H9 (cell line): ENCODE measurements around the gene PER2. TPM values are rescaled to one million over a fixed set of nuclear protein-coding genes. Genes with fewer than 3 reads are reported as not detected.

Source experiments
- DNase-seq: peaks from one replicate; pipeline ENCODE4 v3.0.0-alpha.2; 2017
- H2AFZ ChIP-seq: one replicate; pipeline ENCODE4 v1.6.1; 2013; ENCODE audit warnings: mild to moderate bottlenecking, low read length, control low read depth, moderate library complexity
- H2AK5ac ChIP-seq: 2 replicates; pipeline ENCODE4 v1.6.1; 2013; ENCODE audit warnings: low read length, control low read depth, mixed read lengths; ENCODE audit not compliant: insufficient read length
- H2BK120ac ChIP-seq: one replicate; pipeline ENCODE4 v1.6.1; 2013; ENCODE audit warnings: low read depth, mild to moderate bottlenecking, low read length, control low read depth, inconsistent platforms; ENCODE audit not compliant: poor library complexity, severe bottlenecking
- H2BK12ac ChIP-seq: 2 replicates; pipeline ENCODE4 v1.6.1; 2013; ENCODE audit warnings: low read length, control low read depth, mixed read lengths, low read depth; ENCODE audit not compliant: insufficient read length
- H2BK15ac ChIP-seq: 2 replicates; pipeline ENCODE4 v1.6.1; 2013; ENCODE audit warnings: low read depth, low read length, control low read depth
- H2BK20ac ChIP-seq: one replicate; pipeline ENCODE4 v1.6.1; 2013; ENCODE audit warnings: low read depth, mild to moderate bottlenecking, low read length, control low read depth, inconsistent platforms; ENCODE audit not compliant: poor library complexity, severe bottlenecking
- H2BK5ac ChIP-seq: 2 replicates; pipeline ENCODE4 v1.6.1; 2013; ENCODE audit warnings: low read length, control low read depth, mixed read lengths; ENCODE audit not compliant: insufficient read length
- H3K14ac ChIP-seq: 2 replicates; pipeline ENCODE4 v1.6.1; 2013; ENCODE audit warnings: low read length, control low read depth; ENCODE audit not compliant: insufficient read depth
- H3K18ac ChIP-seq: 2 replicates; pipeline ENCODE4 v1.6.1; 2013; ENCODE audit warnings: low read depth, mild to moderate bottlenecking, mixed read lengths, low read length, control low read depth; ENCODE audit not compliant: insufficient read length
- H3K23ac ChIP-seq: 2 replicates; pipeline ENCODE4 v1.6.1; 2013; ENCODE audit warnings: low read length, control low read depth, mixed read lengths, low read depth; ENCODE audit not compliant: insufficient read length
- H3K23me2 ChIP-seq: 2 replicates; pipeline ENCODE4 v1.6.1; 2013; ENCODE audit warnings: low read depth, mild to moderate bottlenecking, mixed read lengths, low read length, control low read depth; ENCODE audit not compliant: insufficient read length, poor library complexity, severe bottlenecking
- H3K27ac ChIP-seq: 2 replicates; pipeline ENCODE4 v1.5.1; 2013; ENCODE audit warnings: low read length, control low read depth, mixed read lengths, low read depth; ENCODE audit not compliant: insufficient read length
- H3K27me3 ChIP-seq: 2 replicates; pipeline ENCODE4 v1.6.1; 2013; ENCODE audit warnings: low read length, control low read depth, inconsistent platforms; ENCODE audit not compliant: insufficient read depth
- H3K4ac ChIP-seq: 2 replicates; pipeline ENCODE4 v1.6.1; 2013; ENCODE audit warnings: low read depth, mild to moderate bottlenecking, control low read depth, inconsistent platforms, low read length, moderate library complexity
- H3K4me1 ChIP-seq: 2 replicates; pipeline ENCODE4 v1.6.1; 2013; ENCODE audit warnings: low read length, control low read depth, inconsistent platforms; ENCODE audit not compliant: insufficient read depth
- H3K4me2 ChIP-seq: 2 replicates; pipeline ENCODE4 v1.6.1; 2013; ENCODE audit warnings: low read length, control low read depth, mixed read lengths; ENCODE audit not compliant: insufficient read length, insufficient read depth
- H3K56ac ChIP-seq: 2 replicates; pipeline ENCODE4 v1.6.1; 2013; ENCODE audit warnings: low read depth, mild to moderate bottlenecking, mixed read lengths, low read length, control low read depth; ENCODE audit not compliant: insufficient read length
- H3K79me1 ChIP-seq: 2 replicates; pipeline ENCODE4 v1.6.1; 2013; ENCODE audit warnings: low read depth, mild to moderate bottlenecking, moderate library complexity, low read length, control low read depth, inconsistent platforms; ENCODE audit not compliant: insufficient read depth, poor library complexity, severe bottlenecking
- H3K79me2 ChIP-seq: 2 replicates; pipeline ENCODE4 v1.6.1; 2013; ENCODE audit warnings: low read length, control low read depth, inconsistent platforms; ENCODE audit not compliant: insufficient read depth
- H3K9ac ChIP-seq: 2 replicates; pipeline ENCODE4 v1.6.1; 2013; ENCODE audit warnings: low read length, control low read depth, mixed read lengths; ENCODE audit not compliant: insufficient read length; ENCODE audit errors: extremely low read depth
- H3K9me3 ChIP-seq: one replicate; pipeline ENCODE4 v1.6.1; 2013; ENCODE audit warnings: low read depth, low read length, inconsistent platforms; ENCODE audit not compliant: control insufficient read depth
- H3T11ph ChIP-seq: one replicate; pipeline ENCODE4 v1.6.1; 2013; ENCODE audit warnings: mild to moderate bottlenecking, low read length, control low read depth, inconsistent platforms
- H4K20me1 ChIP-seq: one replicate; pipeline ENCODE4 v1.6.1; 2013; ENCODE audit not compliant: control insufficient read depth, insufficient read length, insufficient read depth
- H4K5ac ChIP-seq: 2 replicates; pipeline ENCODE4 v1.6.1; 2013; ENCODE audit warnings: low read depth, mild to moderate bottlenecking, mixed read lengths, low read length, control low read depth; ENCODE audit not compliant: insufficient read length
- H4K8ac ChIP-seq: replicated peaks from 2 replicates; pipeline ENCODE4 v1.6.1; 2013; ENCODE audit warnings: low read length, control low read depth, mixed read lengths, low read depth; ENCODE audit not compliant: insufficient read length
- H4K91ac ChIP-seq: 2 replicates; pipeline ENCODE4 v1.6.1; 2013; ENCODE audit warnings: low read depth, mild to moderate bottlenecking, moderate library complexity, mixed read lengths, low read length, control low read depth; ENCODE audit not compliant: insufficient read length
- H3K27ac Mint-ChIP-seq, 3 experiments: 2 replicates in 2 of 3; 3 replicates in 1 of 3; pipeline ENCODE4 v1.8.0; 2020 to 2021; ENCODE audit warnings: mixed read lengths in 3 of 3, mild to moderate bottlenecking in 1 of 3, moderate library complexity in 1 of 3
- H3K27me3 Mint-ChIP-seq: 2 replicates; pipeline ENCODE4 v1.8.0; 2021; ENCODE audit warnings: low read depth, mild to moderate bottlenecking, moderate library complexity, mixed read lengths
- H3K36me3 Mint-ChIP-seq, 3 experiments: 2 replicates in 2 of 3; 3 replicates in 1 of 3; pipeline ENCODE4 v1.8.0; 2020 to 2021; ENCODE audit warnings: low read depth in 3 of 3, mixed read lengths in 3 of 3; ENCODE audit not compliant: insufficient read depth in 1 of 3
- H3K4me1 Mint-ChIP-seq, 2 experiments: 2 replicates each; pipeline ENCODE4 v1.8.0; 2020; ENCODE audit warnings: mixed read lengths in 2 of 2
- H3K4me3 Mint-ChIP-seq, 2 experiments: 2 replicates in 1 of 2; 3 replicates in 1 of 2; pipeline ENCODE4 v1.8.0; 2020 to 2021; ENCODE audit warnings: mild to moderate bottlenecking in 2 of 2, mixed read lengths in 2 of 2, moderate library complexity in 1 of 2
- H3K9me3 Mint-ChIP-seq, 2 experiments: 2 replicates in 1 of 2; 3 replicates in 1 of 2; pipeline ENCODE4 v1.8.0; 2020; ENCODE audit warnings: mild to moderate bottlenecking in 2 of 2, mixed read lengths in 2 of 2, moderate library complexity in 1 of 2
- CTCF ChIP-seq: fragments of 200-600 bp; sonication (generic); conservative IDR thresholded peaks from 3 replicates; pipeline ENCODE4 v1.8.0; 2021; ENCODE audit warnings: antibody characterized with exemption, mild to moderate bottlenecking
- WGBS: extraction: QIAGEN DNeasy Blood & Tissue Kit; methylation state at CpG from one replicate; pipeline ENCODE4 v1.1.7; 2013; ENCODE audit warnings: missing lambda C conversion rate, low lambda C conversion rate, mixed read lengths; ENCODE audit not compliant: insufficient read length; ENCODE audit errors: extremely low coverage; 5-methylcytosine and 5-hydroxymethylcytosine counted together
- total RNA-seq: library from RNA; stranded (reverse); gene quantifications from 2 replicates; pipeline ENCODE4 v1.2.1, GENCODE V29; 2021

The PER2 gene
- total RNA-seq, 1 experiment from 2014 or later, result 12.9 TPM

GRCh38 chr2:238302087-238302486, 13.7 kb upstream of the PER2 start:
- Mint-ChIP-seq H3K27ac (no peak overlapping the region), H3K27me3 (peaks cover 5% of the 10 kb centered on the region), H3K4me1 (peaks cover 6 to 11% of the 10 kb centered on the region in 2 experiments), H3K36me3 (no peaks in the 10 kb centered on the region), H3K9me3 (no peaks in the 10 kb centered on the region), H3K4me3 (no peak overlapping the region)
- H3K27me3 ChIP-seq, result no peaks in the 10 kb centered on the region
- no peaks in the 10 kb centered on the region for H3K4me1 ChIP-seq
- WGBS, result no CpG with 5 or more reads among the region's 3 CpGs
- no peak overlapping the region for H3K27ac ChIP-seq
- no peak overlapping the region for H2BK120ac ChIP-seq
- H3K79me1 ChIP-seq, result no peaks in the 10 kb centered on the region
- no peak overlapping the region for H2AFZ ChIP-seq
- no peak overlapping the region for H2BK5ac ChIP-seq
- H4K20me1 ChIP-seq, result no peaks in the 10 kb centered on the region
- H3K18ac ChIP-seq, result no peak overlapping the region
- no peak overlapping the region for H2BK12ac ChIP-seq
- no peaks in the 10 kb centered on the region for H3K79me2 ChIP-seq
- no peak overlapping the region for H3K9ac ChIP-seq
- no peak overlapping the region for H3K23ac ChIP-seq
- no peak for DNase-seq
- no peak overlapping the region for H3T11ph ChIP-seq
- H2AK5ac ChIP-seq, result no peak overlapping the region
- TF ChIP-seq CTCF, result no peak
- no peak overlapping the region for H4K8ac ChIP-seq
- H4K5ac ChIP-seq, result no peak overlapping the region
- no peak overlapping the region for H3K4ac ChIP-seq
- H3K14ac ChIP-seq, result no peak overlapping the region
- no peak overlapping the region for H3K4me2 ChIP-seq
- H4K91ac ChIP-seq, result no peak overlapping the region
- no peak overlapping the region for H2BK15ac ChIP-seq
- H3K23me2 ChIP-seq, result no peaks in the 10 kb centered on the region
- no peak overlapping the region for H2BK20ac ChIP-seq
- no peaks in the 10 kb centered on the region for H3K9me3 ChIP-seq
- no peak overlapping the region for H3K56ac ChIP-seq
